ENCODE results near the gene STXBP2.
A peak's percentile ranks its signal among the peaks of the same experiment; 100 is the strongest.

The STXBP2 gene

GRCh38 chr19:7617172-7617571 is 19.7 kb upstream of the STXBP2 start:
- Histone ChIP-seq H3K4me1 (ENCODE audit: control insufficient read depth, insufficient read depth, low read length) (peaks cover 3% of the 10 kb centered on the region), H3K9ac (ENCODE audit: low read length) (no peak overlapping the region), H3K9me3 (ENCODE audit: control insufficient read depth, low read length) (no peaks in the 10 kb centered on the region), H3K4me3 (ENCODE audit: low read length) (no peak overlapping the region), H3K27me3 (replicated peaks; ENCODE audit: control insufficient read depth, insufficient read depth, low read length) (no peaks in the 10 kb centered on the region), H3K36me3 (ENCODE audit: control insufficient read depth, insufficient read depth, low read length, severe bottlenecking) (peaks cover 22% of the 10 kb centered on the region)
- DNase-seq (ENCODE audit: low read depth): no peak

DNA sequence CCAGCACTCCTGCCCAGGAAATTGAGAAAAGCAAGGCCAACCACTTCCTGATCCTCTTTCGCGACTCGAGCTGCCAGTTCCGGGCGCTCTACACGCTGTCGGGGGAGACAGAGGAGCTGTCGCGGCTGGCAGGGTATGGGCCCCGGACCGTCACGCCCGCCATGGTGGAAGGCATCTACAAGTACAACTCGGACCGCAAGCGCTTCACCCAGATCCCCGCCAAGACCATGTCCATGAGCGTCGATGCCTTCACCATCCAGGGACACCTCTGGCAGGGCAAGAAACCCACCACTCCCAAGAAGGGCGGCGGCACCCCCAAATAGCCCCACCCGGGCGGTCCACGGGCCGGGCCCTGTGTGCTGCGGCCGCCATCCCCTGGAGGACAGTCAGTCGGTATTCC is 19.2 kb upstream of the STXBP2 start:
- H3K36me3 ChIP-seq (ENCODE audit: control insufficient read depth, insufficient read depth, low read length, severe bottlenecking): peaks cover 27% of the 10 kb centered on the region
- H3K9me3 ChIP-seq (ENCODE audit: control insufficient read depth, low read length): no peaks in the 10 kb centered on the region
- H3K4me3 ChIP-seq (ENCODE audit: low read length): no peak overlapping the region
- no peak overlapping the region for H3K9ac ChIP-seq (ENCODE audit: low read length)
- H3K4me1 ChIP-seq (ENCODE audit: control insufficient read depth, insufficient read depth, low read length): peaks cover 3% of the 10 kb centered on the region
- DNase-seq (ENCODE audit: low read depth): no peak
- no peaks in the 10 kb centered on the region for H3K27me3 ChIP-seq (replicated peaks; ENCODE audit: control insufficient read depth, insufficient read depth, low read length)

GRCh38 chr19:7618348-7618747 is 18.6 kb upstream of the STXBP2 start:
- H3K9me3 ChIP-seq (ENCODE audit: control insufficient read depth, low read length): no peaks in the 10 kb centered on the region
- H3K9ac ChIP-seq (ENCODE audit: low read length): no peak overlapping the region
- H3K36me3 ChIP-seq (ENCODE audit: control insufficient read depth, insufficient read depth, low read length, severe bottlenecking): peaks cover 33% of the 10 kb centered on the region
- H3K27me3 ChIP-seq (replicated peaks; ENCODE audit: control insufficient read depth, insufficient read depth, low read length): no peaks in the 10 kb centered on the region
- DNase-seq (ENCODE audit: low read depth): peak; percentile 11
- peaks cover 3% of the 10 kb centered on the region for H3K4me1 ChIP-seq (ENCODE audit: control insufficient read depth, insufficient read depth, low read length)
- no peak overlapping the region for H3K4me3 ChIP-seq (ENCODE audit: low read length)

DNA sequence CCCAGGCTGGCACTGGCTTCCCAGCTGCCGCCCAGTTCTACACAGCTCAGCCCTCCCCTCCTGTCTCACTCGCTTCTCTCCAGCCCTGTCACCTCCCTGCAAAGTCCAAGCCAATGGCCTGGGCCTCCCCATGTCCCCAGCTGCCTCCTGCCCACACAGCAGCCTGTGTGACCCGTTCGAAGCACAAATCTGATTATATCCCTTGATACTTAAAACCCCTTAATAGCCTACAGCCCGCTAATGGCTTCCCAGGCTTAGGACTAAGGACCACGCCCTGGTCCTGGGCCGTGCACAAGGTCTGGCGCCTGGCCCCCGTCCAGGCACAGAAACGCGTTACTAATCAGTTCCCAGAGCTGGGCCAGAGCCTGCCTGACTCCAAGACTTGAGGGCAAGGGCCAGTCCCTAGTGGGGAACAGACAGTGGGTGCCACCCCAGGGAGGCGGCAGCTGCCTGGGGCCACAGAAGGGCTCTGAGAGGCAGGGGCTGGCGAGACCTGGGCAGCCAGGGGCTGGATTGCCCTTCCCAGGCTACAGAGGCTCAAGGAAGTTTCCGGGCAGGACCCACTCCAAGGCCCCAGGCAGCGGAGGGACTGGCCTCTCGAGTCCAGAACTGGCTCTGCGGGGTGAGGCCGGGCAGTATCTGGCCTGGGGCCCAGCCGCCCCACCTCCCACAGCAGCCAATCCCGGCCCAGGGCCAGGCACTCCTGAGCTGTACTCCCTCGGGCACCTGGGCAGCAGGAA is 18.0 kb upstream of the STXBP2 start:
- Histone ChIP-seq H3K36me3 (ENCODE audit: control insufficient read depth, insufficient read depth, low read length, severe bottlenecking) (peaks cover 37% of the 10 kb centered on the region), H3K4me3 (ENCODE audit: low read length) (no peak overlapping the region), H3K9ac (ENCODE audit: low read length) (no peak overlapping the region), H3K27me3 (replicated peaks; ENCODE audit: control insufficient read depth, insufficient read depth, low read length) (no peaks in the 10 kb centered on the region), H3K4me1 (ENCODE audit: control insufficient read depth, insufficient read depth, low read length) (peaks cover 3% of the 10 kb centered on the region), H3K9me3 (ENCODE audit: control insufficient read depth, low read length) (no peaks in the 10 kb centered on the region)
- no peak for DNase-seq (ENCODE audit: low read depth)

DNA sequence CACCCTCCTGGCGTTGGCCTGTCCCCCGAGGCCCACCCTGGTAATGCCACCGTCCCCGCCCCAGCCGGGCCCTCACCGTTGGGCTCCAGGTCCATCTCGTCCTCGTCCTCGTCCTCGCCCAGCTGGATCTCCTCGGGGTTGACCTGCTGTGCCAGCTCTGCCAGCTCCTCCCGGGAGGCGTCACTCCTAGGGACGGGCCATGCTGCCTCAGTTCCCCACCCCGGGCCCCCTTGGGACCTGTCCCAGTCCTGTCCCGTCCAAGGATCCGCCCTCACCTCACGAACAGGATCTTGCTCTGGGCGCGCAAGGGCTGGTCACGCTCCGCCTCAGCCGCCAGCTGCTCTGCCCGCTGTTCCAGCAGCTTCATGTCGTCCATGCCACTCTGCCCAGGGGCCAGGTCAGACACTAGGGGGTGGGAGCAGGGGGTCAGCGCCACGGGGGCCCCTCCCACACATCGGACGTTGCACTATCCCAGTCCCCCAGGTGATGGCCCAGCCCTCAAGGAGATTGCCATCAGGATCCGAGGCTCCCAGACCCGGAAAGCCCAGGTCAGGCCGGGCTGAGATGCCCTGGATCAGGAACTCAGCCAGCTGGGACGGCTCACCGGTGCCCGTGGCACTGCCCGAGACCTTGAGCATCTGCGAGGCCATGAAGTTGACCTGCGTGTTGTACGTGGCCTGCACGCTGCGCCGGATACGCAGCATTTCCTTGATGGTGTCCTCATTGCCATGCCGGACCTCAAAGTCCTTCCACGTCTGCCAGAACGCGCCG is 17.1 kb upstream of the STXBP2 start:
- Histone ChIP-seq H3K27me3 (replicated peaks; ENCODE audit: control insufficient read depth, insufficient read depth, low read length) (no peaks in the 10 kb centered on the region), H3K36me3 (ENCODE audit: control insufficient read depth, insufficient read depth, low read length, severe bottlenecking) (peaks cover 37% of the 10 kb centered on the region), H3K4me1 (ENCODE audit: control insufficient read depth, insufficient read depth, low read length) (peaks cover 3% of the 10 kb centered on the region), H3K4me3 (ENCODE audit: low read length) (no peak overlapping the region), H3K9ac (ENCODE audit: low read length) (no peak overlapping the region), H3K9me3 (ENCODE audit: control insufficient read depth, low read length) (no peaks in the 10 kb centered on the region)
- DNase-seq (ENCODE audit: low read depth): no peak

GRCh38 chr19:7620442-7621412 is 16.2 kb upstream of the STXBP2 start:
- H3K9me3 ChIP-seq (ENCODE audit: control insufficient read depth, low read length): no peaks in the 10 kb centered on the region
- H3K9ac ChIP-seq (ENCODE audit: low read length): no peak overlapping the region
- peaks cover 45% of the 10 kb centered on the region for H3K36me3 ChIP-seq (ENCODE audit: control insufficient read depth, insufficient read depth, low read length, severe bottlenecking)
- DNase-seq (ENCODE audit: low read depth): no peak
- peaks cover 3% of the 10 kb centered on the region for H3K4me1 ChIP-seq (ENCODE audit: control insufficient read depth, insufficient read depth, low read length)
- H3K4me3 ChIP-seq (ENCODE audit: low read length): no peak overlapping the region
- no peaks in the 10 kb centered on the region for H3K27me3 ChIP-seq (replicated peaks; ENCODE audit: control insufficient read depth, insufficient read depth, low read length)

GRCh38 chr19:7622933-7623685 is 13.8 kb upstream of the STXBP2 start:
- Histone ChIP-seq H3K4me3 (ENCODE audit: low read length) (no peak overlapping the region), H3K36me3 (ENCODE audit: control insufficient read depth, insufficient read depth, low read length, severe bottlenecking) (peaks cover 48% of the 10 kb centered on the region), H3K27me3 (replicated peaks; ENCODE audit: control insufficient read depth, insufficient read depth, low read length) (no peaks in the 10 kb centered on the region), H3K9me3 (ENCODE audit: control insufficient read depth, low read length) (no peaks in the 10 kb centered on the region), H3K9ac (ENCODE audit: low read length) (no peak overlapping the region), H3K4me1 (ENCODE audit: control insufficient read depth, insufficient read depth, low read length) (peaks cover 6% of the 10 kb centered on the region)
- DNase-seq (ENCODE audit: low read depth): no peak

GRCh38 chr19:7623725-7624603 is 12.9 kb upstream of the STXBP2 start:
- Histone ChIP-seq H3K4me1 (ENCODE audit: control insufficient read depth, insufficient read depth, low read length) (peaks cover 12% of the 10 kb centered on the region), H3K9ac (ENCODE audit: low read length) (no peak overlapping the region), H3K27me3 (replicated peaks; ENCODE audit: control insufficient read depth, insufficient read depth, low read length) (no peaks in the 10 kb centered on the region), H3K4me3 (ENCODE audit: low read length) (no peak overlapping the region), H3K36me3 (ENCODE audit: control insufficient read depth, insufficient read depth, low read length, severe bottlenecking) (peaks cover 48% of the 10 kb centered on the region), H3K9me3 (ENCODE audit: control insufficient read depth, low read length) (no peaks in the 10 kb centered on the region)
- no peak for DNase-seq (ENCODE audit: low read depth)

DNA sequence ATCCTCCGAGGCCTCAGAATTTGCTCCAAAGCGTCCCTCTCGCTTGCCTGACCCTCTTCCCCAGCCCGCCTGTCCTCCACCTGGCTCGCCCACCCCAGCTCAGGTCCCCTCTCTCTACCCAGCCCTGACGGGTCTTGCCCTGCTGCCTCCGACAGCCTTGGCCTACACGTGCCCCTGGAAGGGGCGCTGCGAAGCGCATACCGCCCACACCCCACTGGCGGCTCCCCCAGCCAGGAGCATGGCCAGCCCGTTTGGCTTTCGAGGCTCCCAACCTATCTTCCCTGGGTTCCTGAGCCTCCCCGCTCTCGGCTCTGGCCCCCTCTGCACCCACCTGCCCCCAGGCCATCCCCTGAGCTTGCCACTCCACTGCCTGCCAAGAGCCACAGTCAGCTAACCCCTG is 12.1 kb upstream of the STXBP2 start:
- DNase-seq (ENCODE audit: low read depth): no peak
- Histone ChIP-seq H3K4me3 (ENCODE audit: low read length) (no peak overlapping the region), H3K27me3 (replicated peaks; ENCODE audit: control insufficient read depth, insufficient read depth, low read length) (no peaks in the 10 kb centered on the region), H3K9ac (ENCODE audit: low read length) (no peak overlapping the region), H3K4me1 (ENCODE audit: control insufficient read depth, insufficient read depth, low read length) (peaks cover 11% of the 10 kb centered on the region), H3K9me3 (ENCODE audit: control insufficient read depth, low read length) (no peaks in the 10 kb centered on the region), H3K36me3 (ENCODE audit: control insufficient read depth, insufficient read depth, low read length, severe bottlenecking) (peaks cover 45% of the 10 kb centered on the region)

Measured in adipocyte (in vitro differentiated cells).